ENCODE data around the gene KIAA1671.

The KIAA1671 gene

DNA sequence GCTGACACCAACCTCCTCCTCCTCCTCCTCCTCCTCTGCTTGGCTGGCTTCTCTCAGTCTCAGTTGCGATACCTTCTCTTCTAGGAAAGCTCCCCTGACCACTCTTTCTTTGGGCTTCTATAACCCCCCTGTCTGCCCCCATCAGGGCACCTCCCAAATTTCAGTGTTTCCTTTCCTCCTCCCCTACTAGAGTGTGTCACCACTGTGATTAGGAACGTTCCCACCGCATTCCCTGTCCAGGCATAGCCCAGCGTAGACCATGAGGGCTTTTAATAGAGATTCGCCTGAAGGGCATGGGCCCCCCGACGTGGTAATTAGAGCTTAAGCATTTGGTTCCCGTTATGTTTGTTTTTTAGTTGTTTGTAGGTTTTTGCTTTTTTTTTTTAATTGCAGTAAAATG lies 65.5 kb downstream of the KIAA1671 start:
- DNase-seq = no peak

DNA sequence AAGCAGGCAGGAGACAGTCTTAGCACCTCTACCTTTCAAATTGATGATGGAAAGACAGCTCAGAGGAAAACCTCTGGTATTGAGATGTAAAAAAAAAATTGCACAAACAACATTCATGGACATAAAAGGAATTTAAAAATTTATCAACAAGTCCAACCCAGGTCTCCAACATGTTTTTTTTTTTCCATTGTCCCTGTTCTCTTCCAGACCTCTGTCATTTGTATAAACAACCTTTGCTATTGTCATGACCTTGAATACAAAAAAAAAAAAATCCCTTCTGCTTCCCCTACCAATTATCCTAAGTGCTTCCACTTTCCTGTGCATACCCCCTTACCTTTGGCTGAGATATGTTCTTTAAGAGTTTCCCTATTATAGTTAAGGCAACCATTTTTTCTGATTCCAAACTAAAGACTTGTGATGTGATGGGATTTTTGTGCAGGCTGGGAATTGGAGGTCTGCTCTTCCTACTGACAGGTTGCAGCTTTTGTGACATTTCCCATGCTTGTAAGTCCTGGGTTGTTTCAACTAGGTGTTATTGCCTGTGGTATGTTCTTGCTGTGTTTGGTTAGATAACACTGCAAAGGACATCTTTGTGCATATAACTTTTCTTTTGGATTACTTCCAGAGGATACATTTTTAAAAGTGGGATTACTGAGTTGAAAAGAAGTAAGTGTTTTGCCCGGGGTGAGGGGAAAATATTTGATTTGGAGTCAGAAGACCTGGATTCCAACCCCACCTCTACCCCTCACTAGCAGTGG lies 67.1 kb downstream of the KIAA1671 start:
- no peak for DNase-seq

DNA sequence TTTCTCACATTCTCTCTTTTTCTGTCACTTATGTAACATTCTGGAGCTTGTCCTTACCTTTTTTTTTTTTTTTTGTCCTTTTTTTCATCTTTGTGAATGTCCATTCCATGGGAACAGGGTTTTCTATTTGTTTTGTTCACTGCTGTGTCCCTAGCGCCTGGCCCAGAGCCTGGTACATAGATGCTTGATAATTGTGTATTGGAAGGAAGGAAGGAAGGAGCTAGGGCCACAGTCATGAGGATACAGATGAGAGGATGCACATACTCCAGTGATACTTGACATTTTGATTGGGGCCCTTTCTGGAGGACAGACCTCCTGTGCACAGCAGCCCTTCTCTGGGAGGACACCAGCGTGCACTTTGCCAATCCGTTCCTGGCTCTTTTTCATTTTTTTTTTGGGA lies 68.9 kb downstream of the KIAA1671 start:
- DNase-seq = no peak

DNA sequence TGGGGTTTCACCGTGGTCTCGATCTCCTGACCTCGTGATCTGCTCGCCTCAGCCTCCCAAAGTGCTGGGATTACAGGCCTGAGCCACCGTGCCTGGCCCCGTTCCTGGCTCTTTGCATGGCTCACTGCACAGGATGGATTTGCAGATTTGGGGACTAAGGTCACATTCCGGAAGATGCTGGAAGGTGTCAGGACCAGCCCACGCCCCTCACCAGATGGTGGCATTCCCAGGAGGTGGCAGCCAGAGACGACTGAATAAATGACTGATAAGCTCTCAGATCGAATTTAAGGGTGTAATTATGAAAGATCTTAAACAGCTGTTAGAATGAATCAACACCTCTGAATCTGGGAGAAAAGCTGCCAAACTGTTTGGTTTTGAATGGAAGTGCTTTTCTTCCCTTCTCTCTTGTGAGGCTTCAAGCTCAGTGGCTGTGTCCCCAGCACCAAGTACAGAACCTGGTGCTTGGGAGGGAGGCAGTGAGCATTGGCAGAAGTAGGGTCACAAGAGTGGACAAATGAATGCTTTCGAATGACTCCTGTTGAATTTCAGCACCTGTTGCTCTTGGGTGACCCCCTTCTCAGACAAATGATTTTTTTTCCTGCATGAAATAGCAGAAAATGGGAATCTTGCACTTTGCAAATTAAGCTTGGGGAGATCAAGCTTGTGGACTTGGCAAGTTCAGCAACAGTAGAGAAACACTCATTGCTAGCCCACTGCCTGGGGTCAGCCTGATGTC lies 69.6 kb downstream of the KIAA1671 start:
- no peak for DNase-seq

- no peak for DNase-seq
Measured at GRCh38 chr22:25023879-25024278, 71.4 kb downstream of the KIAA1671 start.

DNA sequence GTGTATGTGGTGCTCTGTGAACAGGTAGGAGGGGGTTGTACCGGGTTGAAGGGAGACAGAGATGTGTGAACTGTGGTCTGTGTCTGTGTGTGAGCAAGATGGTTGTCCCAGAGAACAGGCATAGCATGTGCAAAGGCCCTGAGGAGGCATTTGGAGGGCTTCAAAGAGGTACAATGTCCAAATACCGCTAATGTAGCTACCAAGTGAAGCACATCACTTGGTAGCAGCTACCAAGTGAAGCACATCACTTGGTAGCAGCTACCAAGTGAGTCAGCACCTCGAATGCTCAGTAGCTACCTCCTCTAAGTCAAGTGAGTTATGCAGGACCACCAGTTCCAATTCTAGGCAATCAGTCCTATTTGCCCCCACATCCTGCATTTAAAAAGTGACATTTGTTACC lies 72.4 kb downstream of the KIAA1671 start:
- no peak for DNase-seq

DNA sequence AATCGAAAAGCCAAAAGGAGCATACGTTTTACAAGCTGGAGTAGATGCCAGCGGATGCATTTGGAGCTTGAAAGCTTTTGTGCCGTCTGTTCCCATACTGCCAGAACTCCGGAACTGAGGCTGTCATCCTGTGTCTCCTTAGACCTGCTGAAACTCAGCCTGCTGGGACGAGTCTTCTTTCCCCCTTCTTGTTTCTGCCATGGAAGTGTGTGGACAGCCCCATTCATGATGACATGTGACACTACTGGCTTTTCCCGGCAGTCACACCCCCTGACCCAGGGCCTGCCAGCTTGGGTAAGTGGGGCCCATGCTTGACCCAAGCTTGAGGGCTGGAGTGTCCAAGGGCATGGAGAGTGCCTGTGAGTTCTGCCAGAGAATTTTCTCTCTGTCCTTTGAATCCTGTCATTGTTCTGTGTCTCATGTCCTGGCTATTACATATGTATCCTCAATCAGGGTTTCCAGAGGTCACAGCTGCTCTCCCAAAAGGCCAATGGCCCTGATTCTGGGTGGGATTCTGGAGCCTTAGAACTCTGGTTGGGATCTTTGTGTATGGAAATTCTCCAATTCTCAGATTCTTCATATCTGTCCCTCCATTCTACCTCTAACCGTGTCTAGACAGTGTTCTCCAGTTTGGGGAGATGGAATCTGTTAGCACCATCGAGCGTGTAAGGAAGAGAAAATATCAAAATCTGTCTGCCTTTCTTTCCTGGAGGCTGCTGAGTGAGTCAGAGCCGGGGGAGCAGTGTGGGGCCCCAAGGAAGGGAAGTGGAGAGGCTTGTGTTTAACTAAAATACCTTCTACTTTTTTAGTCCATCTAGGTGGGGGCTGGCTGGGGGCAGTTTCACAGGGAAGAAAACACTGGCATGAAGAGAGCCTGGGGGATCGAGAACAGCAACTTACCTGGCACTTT lies 73.2 kb downstream of the KIAA1671 start:
- no peak for DNase-seq

DNA sequence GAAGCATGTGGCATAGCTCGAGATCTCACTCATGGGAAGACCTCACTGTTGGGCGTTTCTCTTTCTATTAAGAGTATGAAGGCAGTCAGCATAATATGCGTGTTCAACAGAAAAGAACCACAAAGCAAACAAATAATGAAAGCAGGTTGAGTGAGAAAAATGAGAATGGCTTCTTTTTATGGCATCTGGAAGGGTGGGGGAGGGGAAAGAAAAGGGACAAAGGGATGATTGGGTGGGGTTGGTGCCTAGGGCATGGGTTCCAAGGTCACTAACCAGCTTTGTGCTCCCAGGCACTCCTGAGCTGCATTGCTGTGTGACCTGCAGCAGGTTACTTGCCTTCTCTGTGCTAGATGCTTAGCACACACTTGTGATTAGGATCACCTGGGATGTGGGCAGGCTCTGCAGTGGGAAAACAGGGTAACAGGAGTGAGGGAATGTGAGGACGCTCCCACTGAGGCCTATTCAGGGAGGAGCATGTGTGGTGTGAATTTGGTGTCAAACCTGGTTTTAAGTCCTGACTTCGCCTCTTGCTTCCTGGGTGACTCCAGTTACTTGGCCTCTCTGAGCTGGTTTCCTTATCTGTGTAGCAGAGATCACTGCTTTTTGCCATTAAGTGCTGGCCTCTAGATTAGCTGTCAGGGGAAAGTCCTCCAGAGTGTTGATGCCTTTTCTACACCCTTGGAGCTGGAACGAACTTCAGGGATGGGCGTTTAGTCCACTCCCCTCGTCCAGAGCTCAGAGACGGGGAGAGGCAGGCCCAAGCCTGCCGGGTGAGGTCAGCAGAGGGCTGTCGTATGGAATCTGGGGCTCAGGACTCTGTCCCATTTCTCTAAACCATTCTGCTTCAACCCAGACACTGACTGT lies 74.8 kb downstream of the KIAA1671 start:
- no peak for DNase-seq

DNA sequence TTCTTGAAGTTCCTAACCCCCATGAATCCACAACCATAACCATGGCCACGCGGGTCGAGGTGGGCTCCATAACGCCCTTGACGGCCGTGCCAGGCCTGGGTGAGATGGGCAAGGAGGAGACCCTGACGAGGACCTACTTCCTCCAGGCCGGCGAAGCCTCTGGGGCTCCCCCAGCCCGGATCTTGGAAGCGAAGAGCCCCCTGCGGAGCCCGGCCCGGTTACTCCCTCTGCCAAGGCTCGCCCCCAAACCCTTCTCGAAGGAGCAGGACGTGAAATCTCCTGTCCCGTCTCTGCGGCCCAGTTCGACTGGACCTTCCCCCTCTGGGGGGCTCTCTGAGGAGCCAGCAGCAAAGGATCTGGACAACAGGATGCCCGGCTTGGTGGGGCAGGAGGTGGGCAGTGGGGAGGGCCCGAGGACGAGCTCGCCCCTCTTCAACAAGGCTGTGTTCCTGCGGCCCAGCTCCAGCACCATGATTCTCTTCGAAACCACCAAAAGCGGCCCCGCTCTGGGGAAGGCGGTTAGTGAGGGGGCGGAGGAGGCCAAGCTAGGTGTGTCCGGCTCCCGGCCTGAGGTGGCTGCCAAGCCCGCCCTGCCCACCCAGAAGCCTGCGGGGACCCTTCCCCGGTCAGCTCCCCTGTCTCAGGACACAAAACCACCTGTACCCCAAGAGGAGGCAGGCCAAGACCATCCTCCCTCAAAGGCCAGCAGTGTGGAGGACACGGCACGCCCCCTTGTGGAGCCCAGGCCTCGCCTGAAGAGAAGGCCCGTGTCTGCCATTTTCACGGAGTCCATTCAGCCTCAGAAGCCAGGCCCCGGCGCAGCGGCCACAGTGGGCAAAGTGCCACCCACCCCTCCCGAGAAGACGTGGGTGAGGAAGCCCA lies 75.7 kb downstream of the KIAA1671 start:
- peak in 1 of 2 donors; percentile 35 for DNase-seq

GRCh38 chr22:25028841-25029141 lies 76.3 kb downstream of the KIAA1671 start:
- DNase-seq = no peak

GRCh38 chr22:25029181-25029580 lies 76.7 kb downstream of the KIAA1671 start:
- no peak for DNase-seq

- DNase-seq = no peak
Measured at GRCh38 chr22:25030636-25031035, 78.1 kb downstream of the KIAA1671 start.

- DNase-seq = no peak
Measured at GRCh38 chr22:25032066-25032465, 79.5 kb downstream of the KIAA1671 start.

DNA sequence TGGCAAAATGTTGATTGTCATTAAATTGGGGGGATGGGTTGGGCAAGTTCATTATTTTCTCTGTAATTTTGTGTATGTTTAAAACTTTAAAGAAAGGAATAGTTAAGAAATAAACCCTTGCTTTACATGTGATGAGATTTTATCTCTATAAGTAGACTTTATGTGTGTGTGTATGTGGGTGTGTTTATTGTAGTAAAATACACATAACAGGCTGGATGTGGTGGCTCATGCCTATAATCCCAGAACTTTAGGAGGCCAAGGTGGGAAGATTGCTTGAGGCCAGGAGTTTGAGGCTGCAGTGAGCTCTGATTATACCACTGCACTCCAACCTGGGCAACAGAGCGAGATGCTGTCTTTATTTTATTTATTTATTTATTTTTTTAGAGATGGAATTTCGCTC lies 83.2 kb downstream of the KIAA1671 start:
- DNase-seq = no peak

GRCh38 chr22:25038239-25038638 lies 85.7 kb downstream of the KIAA1671 start:
- DNase-seq = no peak

DNA sequence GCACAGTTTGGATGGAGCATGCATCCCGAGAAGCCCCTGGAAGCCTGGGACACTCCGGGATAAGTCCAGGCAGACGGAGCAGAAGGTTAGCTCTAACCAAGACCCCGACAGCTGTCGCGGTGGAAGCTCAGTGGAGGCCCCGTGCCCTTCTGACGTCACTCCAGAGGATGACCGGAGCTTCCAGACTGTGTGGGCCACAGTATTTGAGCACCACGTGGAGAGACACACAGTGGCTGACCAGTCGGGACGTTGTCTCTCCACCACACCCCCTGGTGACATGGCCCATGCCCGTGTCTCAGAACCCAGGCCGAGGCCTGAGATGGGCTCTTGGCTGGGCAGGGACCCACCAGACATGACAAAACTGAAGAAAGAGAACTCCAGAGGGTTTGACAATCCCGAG lies 86.3 kb downstream of the KIAA1671 start:
- DNase-seq = no peak

DNA sequence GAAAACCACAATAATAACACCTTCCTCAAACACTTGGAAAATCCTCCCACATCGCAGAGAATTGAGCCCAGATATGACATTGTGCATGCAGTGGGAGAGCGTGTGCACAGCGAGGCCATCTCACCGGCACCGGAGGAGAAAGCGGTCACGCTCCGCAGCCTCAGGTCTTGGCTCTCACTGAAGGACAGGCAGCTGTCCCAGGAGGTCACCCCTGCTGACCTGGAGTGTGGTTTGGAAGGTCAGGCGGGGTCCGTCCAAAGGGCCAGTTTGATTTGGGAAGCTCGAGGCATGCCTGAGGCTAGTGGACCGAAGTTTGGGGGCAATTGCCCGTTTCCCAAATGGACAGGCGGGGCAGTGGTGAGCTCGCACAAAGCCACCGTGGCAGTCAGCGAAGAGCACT lies 86.7 kb downstream of the KIAA1671 start:
- DNase-seq = no peak

GRCh38 chr22:25039754-25040153 lies 87.2 kb downstream of the KIAA1671 start:
- no peak for DNase-seq

- DNase-seq = no peak
Measured at GRCh38 chr22:25045159-25045558, 92.6 kb downstream of the KIAA1671 start.

DNA sequence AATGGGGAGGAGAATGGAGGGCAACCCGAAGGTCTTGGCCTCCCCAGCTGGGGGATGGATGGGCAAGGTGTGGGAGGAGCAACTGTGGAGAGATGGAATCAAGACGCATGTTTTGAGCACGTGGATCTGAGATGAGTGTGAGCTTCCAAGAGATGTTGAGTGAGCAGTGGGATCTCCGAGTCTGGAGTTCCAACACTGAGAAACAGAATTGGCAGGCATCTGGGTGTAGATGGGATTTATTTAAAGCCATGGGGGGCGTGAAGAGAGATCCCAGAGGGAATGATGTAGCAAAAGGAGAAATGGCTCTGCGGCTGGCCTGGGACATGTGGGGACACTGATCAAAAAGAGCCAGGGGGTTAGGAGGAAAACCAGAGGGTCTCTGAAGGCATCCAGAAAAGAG lies 95.6 kb downstream of the KIAA1671 start:
- no peak for DNase-seq

Data from stimulated activated CD4-positive, alpha-beta T cell treated with anti-CD3 and anti-CD28 coated beads, Interleukin-2, amount 100 ng/mL, for 24 hours (primary cell).